Measurements from ENCODE around the gene FERMT1.

Gene FERMT1

GRCh38 chr20:6041808-6042265 lies 81.0 kb downstream of the FERMT1 start:
- Histone ChIP-seq H3K27me3 (replicated peaks; ENCODE audit: insufficient read depth, low read length) (no peaks in the 10 kb centered on the region), H3F3A (ENCODE audit: insufficient read depth, low read length) (no peaks in the 10 kb centered on the region), H3K9me3 (replicated peaks; ENCODE audit: insufficient read depth, low read length) (no peaks in the 10 kb centered on the region), H3K79me2 (ENCODE audit: low read length) (0 out of 2 replicates have a peak, but pooled peaks cover 4% of the 10 kb centered on the region), H3K9ac (ENCODE audit: low read length) (no peak overlapping the region), H2AFZ (ENCODE audit: low read length) (no peak overlapping the region), H3K36me3 (replicated peaks; ENCODE audit: insufficient read depth, low read length) (peaks cover 2% of the 10 kb centered on the region; the same call in 1 of the 2 replicates), H3K4me1 (ENCODE audit: low read length) (no peaks in the 10 kb centered on the region), H3K4me3 (ENCODE audit: low read length) (no peak overlapping the region), H3K4me2 (ENCODE audit: low read depth, low read length) (no peak overlapping the region), H3K9me2 (replicated peaks; ENCODE audit: insufficient read depth, low read length) (no peaks in the 10 kb centered on the region), H4K20me1 (ENCODE audit: insufficient read depth, low read length) (no peaks in the 10 kb centered on the region), H3K27ac (ENCODE audit: low read length) (no peak overlapping the region)
- DNase-seq, result no peak
- TF ChIP-seq CTCF (IDR thresholded peaks at IDR 0.05; ENCODE audit: low read length), result no peak
- TF ChIP-seq EZH2 (optimal IDR thresholded peaks at IDR 0.05; ENCODE audit: low read depth, low read length), result no peak
- TF ChIP-seq EZH2phosphoT487 (IDR thresholded peaks at IDR 0.05; ENCODE audit: low read length), result no peak

- no peak for TF ChIP-seq CTCF (IDR thresholded peaks at IDR 0.05; ENCODE audit: low read length)
- no peak for TF ChIP-seq EZH2 (optimal IDR thresholded peaks at IDR 0.05; ENCODE audit: low read depth, low read length)
- no peak for TF ChIP-seq EZH2phosphoT487 (IDR thresholded peaks at IDR 0.05; ENCODE audit: low read length)
- Histone ChIP-seq H3K4me3 (ENCODE audit: low read length) (no peak overlapping the region), H3K4me2 (ENCODE audit: low read depth, low read length) (no peak overlapping the region), H2AFZ (ENCODE audit: low read length) (no peak overlapping the region), H3K79me2 (ENCODE audit: low read length) (0 out of 2 replicates have a peak, but pooled peaks cover 4% of the 10 kb centered on the region), H3K4me1 (ENCODE audit: low read length) (no peaks in the 10 kb centered on the region), H3K9me3 (replicated peaks; ENCODE audit: insufficient read depth, low read length) (no peaks in the 10 kb centered on the region), H3K9ac (ENCODE audit: low read length) (no peak overlapping the region), H4K20me1 (ENCODE audit: insufficient read depth, low read length) (no peaks in the 10 kb centered on the region), H3K27ac (ENCODE audit: low read length) (no peak overlapping the region), H3K27me3 (replicated peaks; ENCODE audit: insufficient read depth, low read length) (no peaks in the 10 kb centered on the region), H3F3A (ENCODE audit: insufficient read depth, low read length) (no peaks in the 10 kb centered on the region), H3K9me2 (replicated peaks; ENCODE audit: insufficient read depth, low read length) (no peaks in the 10 kb centered on the region), H3K36me3 (replicated peaks; ENCODE audit: insufficient read depth, low read length) (peaks cover 3% of the 10 kb centered on the region; the same call in 1 of the 2 replicates)
- DNase-seq, result no peak
Observed at GRCh38 chr20:6040958-6041807, 81.6 kb downstream of the FERMT1 start.

GRCh38 chr20:6040540-6040939 lies 82.3 kb downstream of the FERMT1 start:
- Histone ChIP-seq H3K9ac (ENCODE audit: low read length) (no peak overlapping the region), H3K27ac (ENCODE audit: low read length) (no peak overlapping the region), H4K20me1 (ENCODE audit: insufficient read depth, low read length) (no peaks in the 10 kb centered on the region), H3K9me2 (replicated peaks; ENCODE audit: insufficient read depth, low read length) (no peaks in the 10 kb centered on the region), H3K79me2 (ENCODE audit: low read length) (0 out of 2 replicates have a peak, but pooled peaks cover 4% of the 10 kb centered on the region), H3F3A (ENCODE audit: insufficient read depth, low read length) (no peaks in the 10 kb centered on the region), H2AFZ (ENCODE audit: low read length) (no peak overlapping the region), H3K4me1 (ENCODE audit: low read length) (no peaks in the 10 kb centered on the region), H3K4me3 (ENCODE audit: low read length) (no peak overlapping the region), H3K36me3 (replicated peaks; ENCODE audit: insufficient read depth, low read length) (peaks cover 5% of the 10 kb centered on the region; the same call in 1 of the 2 replicates), H3K9me3 (replicated peaks; ENCODE audit: insufficient read depth, low read length) (no peaks in the 10 kb centered on the region), H3K4me2 (ENCODE audit: low read depth, low read length) (no peak overlapping the region), H3K27me3 (replicated peaks; ENCODE audit: insufficient read depth, low read length) (no peaks in the 10 kb centered on the region)
- DNase-seq, result no peak
- no peak for TF ChIP-seq CTCF (IDR thresholded peaks at IDR 0.05; ENCODE audit: low read length)
- TF ChIP-seq EZH2phosphoT487 (IDR thresholded peaks at IDR 0.05; ENCODE audit: low read length), result no peak
- no peak for TF ChIP-seq EZH2 (optimal IDR thresholded peaks at IDR 0.05; ENCODE audit: low read depth, low read length)
